Measurements from ENCODE around the gene NKG7.
A peak's percentile ranks its signal among the peaks of the same experiment; 100 is the strongest.

Gene NKG7

DNA sequence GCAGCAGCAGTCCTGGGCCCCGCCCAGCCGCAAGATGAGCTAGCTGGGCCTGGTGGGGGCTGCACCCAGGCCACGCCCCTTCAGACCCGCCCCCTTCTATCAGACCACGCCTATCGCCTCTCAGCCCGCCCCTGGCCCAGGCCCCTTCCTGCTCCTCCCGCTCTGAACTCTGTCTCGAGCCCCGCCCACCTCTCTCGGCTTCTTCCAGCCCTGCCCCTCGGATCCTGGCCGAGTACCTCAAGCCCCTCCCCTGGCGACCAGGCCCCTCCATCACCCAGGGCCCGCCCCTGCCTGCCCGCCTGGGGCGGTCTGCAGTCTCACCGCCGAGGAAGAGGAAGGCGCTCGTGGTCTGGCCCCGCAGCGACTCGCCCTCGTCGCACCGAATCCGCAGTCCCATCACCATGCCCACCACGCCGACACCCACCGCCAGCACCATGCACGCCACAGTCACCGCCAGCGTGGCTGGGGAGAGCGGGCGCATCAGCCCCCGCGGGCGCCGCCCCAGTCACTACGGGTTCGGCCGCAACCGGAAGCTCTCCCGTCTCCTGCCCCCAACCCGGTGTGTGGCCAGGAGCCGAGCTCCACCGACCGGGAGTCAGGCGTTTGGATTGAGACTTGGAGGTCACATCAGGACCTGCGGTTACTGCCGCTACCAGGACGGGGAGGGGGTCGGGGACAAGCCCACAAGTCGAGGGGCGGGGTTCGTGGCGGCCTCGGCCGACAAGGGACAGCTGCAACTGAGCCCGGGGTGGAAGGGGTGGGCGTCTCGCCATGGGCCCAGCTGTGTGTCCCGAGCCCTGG, 4.7 kb downstream of the NKG7 start:
- Histone ChIP-seq H3K36me3 (ENCODE audit: control insufficient read depth in 1 of 2, insufficient read depth in 2 of 2, low read depth in 1 of 2, low read length in 2 of 2) (no peaks in the 10 kb centered on the region), H2AFZ (ENCODE audit: low read depth, low read length) (peak overlapping the region; percentile 97), H3K79me1 (replicated peaks; ENCODE audit: low read length, poor library complexity, severe bottlenecking) (peaks cover 19% of the 10 kb centered on the region), H3K23ac (ENCODE audit: low read length in 2 of 2) (peak overlapping the region in 1 of 2 experiments; percentile 94), H3K4me1 (ENCODE audit: control insufficient read depth, insufficient read depth, low read depth, low read length) (peaks cover 26% of the 10 kb centered on the region), H3K4me2 (ENCODE audit: low read length, poor library complexity, severe bottlenecking) (peak overlapping the region; percentile 95), H3K4ac (ENCODE audit: low read depth in 1 of 2, low read length in 2 of 2) (peak overlapping the region; percentile 84 to 96), H3K27me3 (ENCODE audit: control insufficient read depth in 1 of 2, insufficient read depth in 1 of 2, low read length in 2 of 2) (peaks cover 4 to 17% of the 10 kb centered on the region in 2 experiments), H3K9ac (ENCODE audit: low read length) (peak overlapping the region; percentile 94), H3K27ac (ENCODE audit: low read length, poor library complexity, severe bottlenecking) (peak overlapping the region; percentile 23), H2AK5ac (ENCODE audit: low read length, severe bottlenecking) (peak overlapping the region; percentile 71), H4K91ac (ENCODE audit: low read length) (peak overlapping the region; percentile 95), H2BK5ac (ENCODE audit: low read depth, low read length, poor library complexity, severe bottlenecking) (peak overlapping the region; percentile 45), H3K18ac (ENCODE audit: low read depth in 1 of 2, low read length in 2 of 2) (peak overlapping the region; percentile 74 to 100), H2BK15ac (ENCODE audit: low read depth, poor library complexity, severe bottlenecking) (peak overlapping the region; percentile 87), H3K9me3 (ENCODE audit: control insufficient read depth, low read length) (no peaks in the 10 kb centered on the region), H3K14ac (ENCODE audit: low read length in 2 of 2) (peak overlapping the region in 1 of 2 experiments; percentile 99), H4K8ac (ENCODE audit: low read length) (peak overlapping the region; percentile 93), H2BK120ac (ENCODE audit: low read depth, low read length) (peak overlapping the region; percentile 78), H2BK12ac (ENCODE audit: low read length in 2 of 2) (peak overlapping the region in 1 of 2 experiments; percentile 88), H3K4me3 (ENCODE audit: insufficient read depth in 1 of 2, low read depth in 1 of 2, low read length in 2 of 2) (peak overlapping the region; percentile 85 to 90)
- DNase-seq: peak; percentile 99
- under 1% methylated on average over 57 of the region's 64 CpGs for WGBS

- WGBS: 2% methylated on average over 14 of the region's 15 CpGs
- no peak overlapping the region for H3K23ac ChIP-seq (ENCODE audit: low read length in 2 of 2)
These were observed 5.2 kb downstream of the NKG7 start for GRCh38 chr19:51367255-51367564.

GRCh38 chr19:51366389-51367254, 5.8 kb downstream of the NKG7 start:
- H3K36me3 ChIP-seq (ENCODE audit: control insufficient read depth in 1 of 2, insufficient read depth in 2 of 2, low read depth in 1 of 2, low read length in 2 of 2): no peaks in the 10 kb centered on the region
- H3K27me3 ChIP-seq (ENCODE audit: control insufficient read depth in 1 of 2, insufficient read depth in 1 of 2, low read length in 2 of 2): peaks cover 4 to 6% of the 10 kb centered on the region in 2 experiments
- whole genome bisulfite sequencing: under 1% methylated on average over 44 of the region's 54 CpGs
- peak overlapping the region; percentile 15 for H2BK5ac ChIP-seq (ENCODE audit: low read depth, low read length, poor library complexity, severe bottlenecking)
- H4K91ac ChIP-seq (ENCODE audit: low read length): peak overlapping the region; percentile 79
- H3K14ac ChIP-seq (ENCODE audit: low read length in 2 of 2): peak overlapping the region in 1 of 2 experiments; percentile 85
- peaks cover 35% of the 10 kb centered on the region for H3K4me1 ChIP-seq (ENCODE audit: control insufficient read depth, insufficient read depth, low read depth, low read length)
- H3K18ac ChIP-seq (ENCODE audit: low read depth in 1 of 2, low read length in 2 of 2): peak overlapping the region; percentile 44 to 93
- peak overlapping the region; percentile 45 for H2BK120ac ChIP-seq (ENCODE audit: low read depth, low read length)
- peaks cover 21% of the 10 kb centered on the region for H3K79me1 ChIP-seq (replicated peaks; ENCODE audit: low read length, poor library complexity, severe bottlenecking)
- peak overlapping the region; percentile 95 for H3K9ac ChIP-seq (ENCODE audit: low read length)
- peak overlapping the region; percentile 95 for H3K4me2 ChIP-seq (ENCODE audit: low read length, poor library complexity, severe bottlenecking)
- H2BK15ac ChIP-seq (ENCODE audit: low read depth, poor library complexity, severe bottlenecking): peak overlapping the region; percentile 87
- DNase-seq: peak; percentile 98
- H3K9me3 ChIP-seq (ENCODE audit: control insufficient read depth, low read length): no peaks in the 10 kb centered on the region
- H3K27ac ChIP-seq (ENCODE audit: low read length, poor library complexity, severe bottlenecking): peak overlapping the region; percentile 83
- H4K8ac ChIP-seq (ENCODE audit: low read length): peak overlapping the region; percentile 66
- peak overlapping the region; percentile 62 for H2AFZ ChIP-seq (ENCODE audit: low read depth, low read length)
- peak overlapping the region; percentile 58 to 94 for H3K4ac ChIP-seq (ENCODE audit: low read depth in 1 of 2, low read length in 2 of 2)
- H3K23ac ChIP-seq (ENCODE audit: low read length in 2 of 2): no peak overlapping the region
- peak overlapping the region; percentile 90 to 91 for H3K4me3 ChIP-seq (ENCODE audit: insufficient read depth in 1 of 2, low read depth in 1 of 2, low read length in 2 of 2)
- peak overlapping the region in 1 of 2 experiments; percentile 51 for H2BK12ac ChIP-seq (ENCODE audit: low read length in 2 of 2)
- H2AK5ac ChIP-seq (ENCODE audit: low read length, severe bottlenecking): no peak overlapping the region

More at GRCh38 chr19:51367255-51367564, 5.2 kb downstream of the NKG7 start:
- H2BK12ac ChIP-seq (ENCODE audit: low read length in 2 of 2): no peak overlapping the region
- H3K79me1 ChIP-seq (replicated peaks; ENCODE audit: low read length, poor library complexity, severe bottlenecking): peaks cover 21% of the 10 kb centered on the region
- H3K18ac ChIP-seq (ENCODE audit: low read depth in 1 of 2, low read length in 2 of 2): peak overlapping the region; percentile 44 to 93
- peak overlapping the region; percentile 95 for H3K4me2 ChIP-seq (ENCODE audit: low read length, poor library complexity, severe bottlenecking)
- peak overlapping the region; percentile 87 for H2BK15ac ChIP-seq (ENCODE audit: low read depth, poor library complexity, severe bottlenecking)
- no peaks in the 10 kb centered on the region for H3K36me3 ChIP-seq (ENCODE audit: control insufficient read depth in 1 of 2, insufficient read depth in 2 of 2, low read depth in 1 of 2, low read length in 2 of 2)
- H2AK5ac ChIP-seq (ENCODE audit: low read length, severe bottlenecking): no peak overlapping the region
- H2BK5ac ChIP-seq (ENCODE audit: low read depth, low read length, poor library complexity, severe bottlenecking): peak overlapping the region; percentile 15
- no peak overlapping the region for H2AFZ ChIP-seq (ENCODE audit: low read depth, low read length)
- H3K27ac ChIP-seq (ENCODE audit: low read length, poor library complexity, severe bottlenecking): peak overlapping the region; percentile 83
- peak overlapping the region; percentile 94 for H3K9ac ChIP-seq (ENCODE audit: low read length)
- H3K27me3 ChIP-seq (ENCODE audit: control insufficient read depth in 1 of 2, insufficient read depth in 1 of 2, low read length in 2 of 2): peaks cover 4 to 12% of the 10 kb centered on the region in 2 experiments
- peak overlapping the region; percentile 59 to 90 for H3K4me3 ChIP-seq (ENCODE audit: insufficient read depth in 1 of 2, low read depth in 1 of 2, low read length in 2 of 2)
- peak overlapping the region; percentile 58 to 94 for H3K4ac ChIP-seq (ENCODE audit: low read depth in 1 of 2, low read length in 2 of 2)
- H4K91ac ChIP-seq (ENCODE audit: low read length): no peak overlapping the region
- peak overlapping the region; percentile 66 for H4K8ac ChIP-seq (ENCODE audit: low read length)
- DNase-seq: no peak
- peaks cover 31% of the 10 kb centered on the region for H3K4me1 ChIP-seq (ENCODE audit: control insufficient read depth, insufficient read depth, low read depth, low read length)
- peak overlapping the region in 1 of 2 experiments; percentile 73 for H3K14ac ChIP-seq (ENCODE audit: low read length in 2 of 2)
- no peaks in the 10 kb centered on the region for H3K9me3 ChIP-seq (ENCODE audit: control insufficient read depth, low read length)
- H2BK120ac ChIP-seq (ENCODE audit: low read depth, low read length): peak overlapping the region; percentile 45
